ENCODE results near the gene DLGAP3. TPM values are rescaled to one million over a fixed set of nuclear protein-coding genes. Genes with fewer than 3 reads are reported as not detected.
A peak's percentile ranks its signal among the peaks of the same experiment; 100 is the strongest.

The DLGAP3 gene
- total RNA-seq, 1 experiment from 2014 or later = not detected

- no peak for DNase-seq (ENCODE audit: low spot score)
- TF ChIP-seq CTCF (conservative IDR thresholded peaks at IDR 0.05; ENCODE audit: low read depth, low read length) (no peak), EZH2 (IDR thresholded peaks at IDR 0.05; ENCODE audit: borderline replicate concordance, low read depth, low read length, poor library complexity, severe bottlenecking) (no peak)
- Histone ChIP-seq H3K36me3 (ENCODE audit: insufficient read depth, low read length, poor library complexity, severe bottlenecking) (no peaks in the 10 kb centered on the region), H3K4me1 (ENCODE audit: insufficient read depth, low read length, poor library complexity, severe bottlenecking) (no peaks in the 10 kb centered on the region), H3K4me3 (ENCODE audit: low read depth, low read length, poor library complexity, severe bottlenecking) (peak overlapping the region; percentile 40), H3K27me3 (replicated peaks; ENCODE audit: insufficient read depth, low read depth, low read length, poor library complexity) (peaks cover 90% of the 10 kb centered on the region), H3K9me3 (ENCODE audit: low read depth, low read length, poor library complexity, severe bottlenecking) (no peaks in the 10 kb centered on the region), H3K27ac (ENCODE audit: low read depth, low read length, poor library complexity, severe bottlenecking) (no peak overlapping the region)
- no TSS peak for BruUV-seq (replicated peaks)
- intact Hi-C loops (cut with micrococcal nuclease; ENCODE audit: unreplicated experiment) = no loop called here
- ChIA-PET POLR2A (ENCODE audit: low non-redundant PET) (no interaction called here), CTCF (no interaction called here)
Observed at GRCh38 chr1:34928699-34929496, 552 bp downstream of the DLGAP3 start.

- Histone ChIP-seq H3K27me3 (replicated peaks; ENCODE audit: insufficient read depth, low read depth, low read length, poor library complexity) (peaks cover 87% of the 10 kb centered on the region), H3K27ac (ENCODE audit: low read depth, low read length, poor library complexity, severe bottlenecking) (no peak overlapping the region), H3K4me3 (ENCODE audit: low read depth, low read length, poor library complexity, severe bottlenecking) (no peak overlapping the region), H3K9me3 (ENCODE audit: low read depth, low read length, poor library complexity, severe bottlenecking) (no peaks in the 10 kb centered on the region), H3K4me1 (ENCODE audit: insufficient read depth, low read length, poor library complexity, severe bottlenecking) (no peaks in the 10 kb centered on the region), H3K36me3 (ENCODE audit: insufficient read depth, low read length, poor library complexity, severe bottlenecking) (no peaks in the 10 kb centered on the region)
- CTCF ChIA-PET = no interaction called here
- DNase-seq (ENCODE audit: low spot score) = no peak
- POLR2A ChIA-PET (ENCODE audit: low non-redundant PET) = no interaction called here
- BruUV-seq (replicated peaks) = no TSS peak
- intact Hi-C loops (cut with micrococcal nuclease; ENCODE audit: unreplicated experiment) = no loop called here
- no peak for TF ChIP-seq EZH2 (IDR thresholded peaks at IDR 0.05; ENCODE audit: borderline replicate concordance, low read depth, low read length, poor library complexity, severe bottlenecking)
- no peak for TF ChIP-seq CTCF (conservative IDR thresholded peaks at IDR 0.05; ENCODE audit: low read depth, low read length)
Observed at GRCh38 chr1:34928066-34928696, 1.3 kb downstream of the DLGAP3 start.

GRCh38 chr1:34927316-34927715 lies 2.1 kb downstream of the DLGAP3 start:
- intact Hi-C loops (cut with micrococcal nuclease; ENCODE audit: unreplicated experiment) = no loop called here
- no peaks in the 10 kb centered on the region for H3K9me3 ChIP-seq (ENCODE audit: low read depth, low read length, poor library complexity, severe bottlenecking)
- TF ChIP-seq CTCF (conservative IDR thresholded peaks at IDR 0.05; ENCODE audit: low read depth, low read length) (no peak), EZH2 (IDR thresholded peaks at IDR 0.05; ENCODE audit: borderline replicate concordance, low read depth, low read length, poor library complexity, severe bottlenecking) (no peak)
- ChIA-PET POLR2A (ENCODE audit: low non-redundant PET) (no interaction called here), CTCF (no interaction called here)
- no peak overlapping the region for H3K4me3 ChIP-seq (ENCODE audit: low read depth, low read length, poor library complexity, severe bottlenecking)
- no peak for DNase-seq (ENCODE audit: low spot score)
- H3K27ac ChIP-seq (ENCODE audit: low read depth, low read length, poor library complexity, severe bottlenecking) = no peak overlapping the region
- H3K36me3 ChIP-seq (ENCODE audit: insufficient read depth, low read length, poor library complexity, severe bottlenecking) = no peaks in the 10 kb centered on the region
- no TSS peak for BruUV-seq (replicated peaks)
- H3K4me1 ChIP-seq (ENCODE audit: insufficient read depth, low read length, poor library complexity, severe bottlenecking) = no peaks in the 10 kb centered on the region
- H3K27me3 ChIP-seq (replicated peaks; ENCODE audit: insufficient read depth, low read depth, low read length, poor library complexity) = peaks cover 92% of the 10 kb centered on the region
